HepG2 (cell line): Measurements from ENCODE around the gene FAM53B.

Experiments used
- CAMTA2 ChIP-seq: sonication (generic); formaldehyde crosslinking; IDR thresholded peaks from 2 replicates; pipeline ENCODE4 v1.4.0; 2020; ENCODE audit warnings: mild to moderate bottlenecking, missing genetic modification reagents, borderline replicate concordance
- MAFK ChIP-seq, 2 experiments: IDR thresholded peaks in 1 of 2; conservative IDR thresholded peaks in 1 of 2; 2 replicates each; pipeline ENCODE4 v1.6.1; 2011; ENCODE audit warnings: improper control_type of control experiment in 2 of 2, low read length in 2 of 2
- NFKB2 ChIP-seq: sonication (generic); formaldehyde crosslinking; IDR thresholded peaks from 2 replicates; pipeline ENCODE4 v1.4.0; 2020; ENCODE audit warnings: missing genetic modification reagents, borderline replicate concordance
- POLR2AphosphoS5 ChIP-seq: IDR thresholded peaks from 2 replicates; pipeline ENCODE4 v1.6.1; 2012; ENCODE audit warnings: low read depth, low read length
- TF ChIP-seq, protein P1 (sequence below): sonication (generic); formaldehyde crosslinking; IDR thresholded peaks from 2 replicates; pipeline ENCODE4 v1.4.0; 2020; ENCODE audit warnings: mild to moderate bottlenecking, missing genetic modification reagents

DNA sequence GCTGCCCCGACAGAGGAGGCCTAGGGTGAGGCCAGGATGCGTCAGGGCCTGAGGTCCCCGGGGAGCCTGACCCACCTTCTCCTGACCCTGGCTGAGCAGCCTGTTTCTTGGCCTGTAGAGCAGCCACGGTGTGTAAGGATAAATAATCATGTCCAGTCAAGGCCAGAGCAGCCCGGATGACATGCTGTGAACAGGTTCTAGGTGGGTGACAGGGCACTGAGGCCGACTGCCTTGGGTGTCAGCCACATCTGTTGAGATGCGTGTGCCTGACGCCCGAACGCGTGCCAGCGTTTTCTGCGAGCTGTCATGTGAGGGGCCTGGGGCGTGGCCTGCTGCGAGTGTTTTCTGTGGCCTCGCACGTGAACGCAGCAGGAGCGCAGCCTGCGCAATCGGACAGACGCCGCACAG is 118.3 kb downstream of the FAM53B start:
- no peak for TF ChIP-seq POLR2AphosphoS5
- TF ChIP-seq, protein P1, sequence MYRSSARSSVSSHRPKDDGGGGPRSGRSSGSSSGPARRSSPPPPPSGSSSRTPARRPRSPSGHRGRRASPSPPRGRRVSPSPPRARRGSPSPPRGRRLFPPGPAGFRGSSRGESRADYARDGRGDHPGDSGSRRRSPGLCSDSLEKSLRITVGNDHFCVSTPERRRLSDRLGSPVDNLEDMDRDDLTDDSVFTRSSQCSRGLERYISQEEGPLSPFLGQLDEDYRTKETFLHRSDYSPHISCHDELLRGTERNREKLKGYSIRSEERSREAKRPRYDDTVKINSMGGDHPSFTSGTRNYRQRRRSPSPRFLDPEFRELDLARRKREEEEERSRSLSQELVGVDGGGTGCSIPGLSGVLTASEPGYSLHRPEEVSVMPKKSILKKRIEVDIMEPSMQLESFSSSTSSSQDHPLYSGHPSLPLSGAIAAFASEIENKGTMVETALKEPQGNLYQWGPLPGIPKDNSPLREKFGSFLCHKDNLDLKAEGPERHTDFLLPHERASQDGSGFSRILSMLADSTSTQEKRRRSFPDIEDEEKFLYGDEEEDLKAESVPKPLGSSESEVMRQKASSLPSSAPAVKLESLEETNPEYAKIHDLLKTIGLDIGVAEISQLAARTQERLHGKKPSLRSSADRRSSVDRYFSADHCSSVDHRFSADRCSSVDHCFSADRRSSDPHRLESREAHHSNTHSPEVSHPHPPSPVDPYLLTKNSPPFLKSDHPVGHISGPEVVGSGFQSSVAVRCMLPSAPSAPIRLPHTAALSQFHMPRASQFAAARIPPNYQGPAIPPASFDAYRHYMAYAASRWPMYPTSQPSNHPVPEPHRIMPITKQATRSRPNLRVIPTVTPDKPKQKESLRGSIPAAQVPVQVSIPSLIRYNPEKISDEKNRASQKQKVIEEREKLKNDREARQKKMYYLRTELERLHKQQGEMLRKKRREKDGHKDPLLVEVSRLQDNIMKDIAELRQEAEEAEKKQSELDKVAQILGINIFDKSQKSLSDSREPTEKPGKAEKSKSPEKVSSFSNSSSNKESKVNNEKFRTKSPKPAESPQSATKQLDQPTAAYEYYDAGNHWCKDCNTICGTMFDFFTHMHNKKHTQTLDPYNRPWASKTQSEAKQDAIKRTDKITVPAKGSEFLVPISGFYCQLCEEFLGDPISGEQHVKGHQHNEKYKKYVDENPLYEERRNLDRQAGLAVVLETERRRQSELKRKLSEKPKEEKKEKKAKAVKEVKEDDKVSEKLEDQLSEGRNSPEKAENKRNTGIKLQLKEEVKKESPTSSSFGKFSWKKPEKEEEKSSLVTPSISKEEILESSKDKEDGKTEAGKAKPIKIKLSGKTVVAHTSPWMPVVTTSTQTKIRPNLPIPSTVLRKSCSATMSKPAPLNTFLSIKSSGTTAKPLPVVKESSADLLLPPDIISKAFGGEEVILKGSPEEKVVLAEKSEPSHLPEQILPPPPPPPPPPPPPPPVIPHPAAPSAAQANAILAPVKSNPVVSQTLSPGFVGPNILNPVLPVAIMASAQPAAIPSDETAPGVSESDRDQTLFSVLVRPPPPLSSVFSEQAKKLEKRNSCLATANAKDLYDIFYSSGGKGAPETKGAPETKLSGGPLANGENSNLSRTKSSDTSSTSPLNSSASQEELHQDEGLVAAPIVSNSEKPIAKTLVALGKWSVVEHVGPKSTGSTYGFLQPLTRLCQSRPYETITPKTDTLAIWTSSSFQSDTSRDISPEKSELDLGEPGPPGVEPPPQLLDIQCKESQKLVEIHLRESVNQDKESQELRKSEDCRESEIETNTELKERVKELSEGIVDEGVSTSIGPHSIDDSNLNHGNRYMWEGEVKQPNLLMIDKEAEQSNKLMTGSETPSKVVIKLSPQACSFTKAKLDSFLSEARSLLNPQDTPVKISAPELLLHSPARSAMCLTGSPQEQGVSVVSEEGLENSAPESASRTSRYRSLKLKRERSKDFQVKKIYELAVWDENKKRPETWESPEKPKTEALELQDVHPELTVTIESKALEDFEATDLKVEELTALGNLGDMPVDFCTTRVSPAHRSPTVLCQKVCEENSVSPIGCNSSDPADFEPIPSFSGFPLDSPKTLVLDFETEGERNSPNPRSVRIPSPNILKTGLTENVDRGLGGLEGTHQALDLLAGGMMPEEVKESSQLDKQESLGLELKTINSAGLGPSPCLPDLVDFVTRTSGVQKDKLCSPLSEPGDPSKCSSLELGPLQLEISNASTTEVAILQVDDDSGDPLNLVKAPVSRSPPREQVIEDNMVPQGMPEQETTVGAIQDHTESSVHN (CRISPR knock-in tag): no peak
- TF ChIP-seq NFKB2 (CRISPR knock-in tag): no peak
- TF ChIP-seq CAMTA2 (CRISPR knock-in tag): no peak
- TF ChIP-seq MAFK (conservative IDR thresholded peaks at IDR 0.05 in 1 of 2, IDR thresholded peaks at IDR 0.05 in 1 of 2; ENCODE audit: low read length in 2 of 2): no peak
